ENCODE data around the gene KRTDAP. TPM values are rescaled to one million over a fixed set of nuclear protein-coding genes. Genes with fewer than 3 reads are reported as not detected.
A peak's percentile ranks its signal among the peaks of the same experiment; 100 is the strongest.

The KRTDAP gene
- total and polyA plus RNA-seq, 9 of the 15 experiments (the other 6 are each of a cell fraction or from before 2014, with no cell fraction given), result not detected

GRCh38 chr19:35459414-35460082 lies 30.7 kb downstream of the KRTDAP start:
- H3K9me1 ChIP-seq (ENCODE audit: control insufficient read depth, insufficient read depth, low read length), result no peaks in the 10 kb centered on the region
- H3K4me3 ChIP-seq, result no peak overlapping the region
- intact Hi-C loops (cut with micrococcal nuclease) (no loop called here), in situ Hi-C loops (cut with MboI) (loop anchor here (10.0 kb wide), 1 partner anchor 185 kb away; no protein-coding TSS in a partner anchor)
- no peak overlapping the region for H2AFZ ChIP-seq (ENCODE audit: low read depth, low read length)
- no peak overlapping the region for H3K9ac ChIP-seq (ENCODE audit: insufficient read depth in 1 of 2, low read depth in 2 of 2, low read length in 2 of 2)
- H3K4me1 ChIP-seq (replicated peaks in 1 of 2; ENCODE audit: control insufficient read depth in 2 of 2, insufficient read depth in 2 of 2, low read length in 2 of 2), result no peaks in the 10 kb centered on the region
- TF ChIP-seq KLF16 (IDR thresholded peaks at IDR 0.05), result no peak
- TF ChIP-seq NFIC (IDR thresholded peaks at IDR 0.05), result peak; percentile 56; the same call in 1 of the 2 replicates
- TF ChIP-seq ZBTB8A (IDR thresholded peaks at IDR 0.05; ENCODE audit: partially characterized antibody), result no peak
- no peak for TF ChIP-seq POLR3A (IDR thresholded peaks at IDR 0.05; ENCODE audit: borderline replicate concordance, extremely low read depth, insufficient read depth, insufficient read length)
- no peak for TF ChIP-seq HDGF (IDR thresholded peaks at IDR 0.05)
- FAIRE-seq (no peak), DNase-seq (ENCODE audit: extremely low read depth in 1 of 4, low spot score in 3 of 4) (peak in 1 of 4 experiments; percentile 5), ATAC-seq (no peak)
- H3K36me3 ChIP-seq (ENCODE audit: control insufficient read depth, insufficient read depth, low read length), result no peaks in the 10 kb centered on the region
- H3K27me3 ChIP-seq (ENCODE audit: control insufficient read depth in 2 of 2, insufficient read depth in 2 of 2, low read length in 2 of 2), result peaks cover 30 to 38% of the 10 kb centered on the region in 2 experiments; a peak in 4 of 5 replicates
- H4K20me1 ChIP-seq (replicated peaks; ENCODE audit: control insufficient read depth, insufficient read depth, low read length), result no peaks in the 10 kb centered on the region
- no TSS peak for BruUV-seq (replicated peaks)
- ChIA-PET POLR2A (interaction anchor here (0.5 to 0.6 kb wide), 3 partner anchors 33 to 298 kb away, joined by 3 to 4 read pairs (median 3); no protein-coding TSS in a partner anchor), CTCF (ENCODE audit: low intra/inter-chr PET ratio) (no interaction called here)
- H3K9me3 ChIP-seq (replicated peaks; ENCODE audit: control insufficient read depth, insufficient read depth, low read depth, low read length), result no peaks in the 10 kb centered on the region
- 20% methylated on average over 14 of the region's 14 CpGs for WGBS (ENCODE audit: insufficient coverage, low coverage, missing lambda C conversion rate)
- H3K4me2 ChIP-seq (ENCODE audit: insufficient read depth, low read length), result no peak overlapping the region
- no peaks in the 10 kb centered on the region for H3K79me2 ChIP-seq (ENCODE audit: control insufficient read depth, insufficient read depth, low read length)
- no peak overlapping the region for H3K27ac ChIP-seq (ENCODE audit: extremely low read depth, low read depth, low read length)

Measured in K562 (cell line).